Vagina (tissue), 2 donors: ENCODE results near the gene PDXDC1.

Experiments used
- POLR2AphosphoS5 ChIP-seq, 2 donors: sonication (generic); formaldehyde crosslinking; IDR thresholded peaks; one replicate each; pipeline ENCODE4 v1.9.0; 2017; ENCODE audit warnings: antibody characterized with exemption in 2 of 2, mild to moderate bottlenecking in 2 of 2, low read depth in 1 of 2; ENCODE audit not compliant: insufficient read depth in 1 of 2
- TF ChIP-seq, protein P1 (sequence below), 3 experiments: fragments of 450-650 bp in 2 of 3; fragments of 200-600 bp in 1 of 3; sonication (generic) in 1 of 3; IDR thresholded peaks; one replicate each; pipeline ENCODE4 v1.5.1; 2017 to 2019; ENCODE audit warnings: antibody characterized with exemption in 3 of 3, mild to moderate bottlenecking in 2 of 3, moderate library complexity in 2 of 3

DNA sequence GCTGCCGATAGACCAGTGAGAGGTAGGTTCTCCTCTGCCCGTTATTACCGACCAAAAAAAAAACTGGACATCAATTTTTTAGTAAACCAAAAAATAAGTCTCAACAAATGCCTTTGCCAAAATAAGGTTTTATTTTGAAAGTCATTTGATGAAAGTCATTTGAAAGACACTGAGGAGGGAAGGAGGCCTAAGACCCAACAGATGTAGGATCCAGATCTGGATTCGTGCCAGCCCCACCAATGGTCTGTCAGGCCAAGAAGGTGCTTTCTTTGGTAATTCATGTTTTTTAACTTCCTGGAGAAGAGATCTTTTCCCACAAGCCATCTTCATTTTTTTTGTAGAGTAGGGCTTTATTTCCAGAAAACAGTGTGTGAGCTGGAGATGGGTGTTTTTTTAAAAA lies 62.9 kb downstream of the PDXDC1 start:
- TF ChIP-seq, protein P1, sequence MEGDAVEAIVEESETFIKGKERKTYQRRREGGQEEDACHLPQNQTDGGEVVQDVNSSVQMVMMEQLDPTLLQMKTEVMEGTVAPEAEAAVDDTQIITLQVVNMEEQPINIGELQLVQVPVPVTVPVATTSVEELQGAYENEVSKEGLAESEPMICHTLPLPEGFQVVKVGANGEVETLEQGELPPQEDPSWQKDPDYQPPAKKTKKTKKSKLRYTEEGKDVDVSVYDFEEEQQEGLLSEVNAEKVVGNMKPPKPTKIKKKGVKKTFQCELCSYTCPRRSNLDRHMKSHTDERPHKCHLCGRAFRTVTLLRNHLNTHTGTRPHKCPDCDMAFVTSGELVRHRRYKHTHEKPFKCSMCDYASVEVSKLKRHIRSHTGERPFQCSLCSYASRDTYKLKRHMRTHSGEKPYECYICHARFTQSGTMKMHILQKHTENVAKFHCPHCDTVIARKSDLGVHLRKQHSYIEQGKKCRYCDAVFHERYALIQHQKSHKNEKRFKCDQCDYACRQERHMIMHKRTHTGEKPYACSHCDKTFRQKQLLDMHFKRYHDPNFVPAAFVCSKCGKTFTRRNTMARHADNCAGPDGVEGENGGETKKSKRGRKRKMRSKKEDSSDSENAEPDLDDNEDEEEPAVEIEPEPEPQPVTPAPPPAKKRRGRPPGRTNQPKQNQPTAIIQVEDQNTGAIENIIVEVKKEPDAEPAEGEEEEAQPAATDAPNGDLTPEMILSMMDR (IDR thresholded peaks at IDR 0.05): no peak
- no peak for TF ChIP-seq POLR2AphosphoS5 (IDR thresholded peaks at IDR 0.05; ENCODE audit: insufficient read depth in 1 of 2, low read depth in 1 of 2)
